GM18519 (cell line): ENCODE results near the gene SBNO2.
"Not testable (repeated sequence)": the region's sequence is repeated elsewhere in the genome, so short reads cannot be mapped to it uniquely, and the experiment has no call there.

Experiments
- ATAC-seq: cut with Tn5 transposase; IDR thresholded peaks from one replicate; pipeline ENCODE4 v1.9.1; 2021; ENCODE audit warnings: mild to moderate bottlenecking, moderate library complexity; ENCODE audit not compliant: unreplicated experiment, low FRiP score

SBNO2 gene

DNA sequence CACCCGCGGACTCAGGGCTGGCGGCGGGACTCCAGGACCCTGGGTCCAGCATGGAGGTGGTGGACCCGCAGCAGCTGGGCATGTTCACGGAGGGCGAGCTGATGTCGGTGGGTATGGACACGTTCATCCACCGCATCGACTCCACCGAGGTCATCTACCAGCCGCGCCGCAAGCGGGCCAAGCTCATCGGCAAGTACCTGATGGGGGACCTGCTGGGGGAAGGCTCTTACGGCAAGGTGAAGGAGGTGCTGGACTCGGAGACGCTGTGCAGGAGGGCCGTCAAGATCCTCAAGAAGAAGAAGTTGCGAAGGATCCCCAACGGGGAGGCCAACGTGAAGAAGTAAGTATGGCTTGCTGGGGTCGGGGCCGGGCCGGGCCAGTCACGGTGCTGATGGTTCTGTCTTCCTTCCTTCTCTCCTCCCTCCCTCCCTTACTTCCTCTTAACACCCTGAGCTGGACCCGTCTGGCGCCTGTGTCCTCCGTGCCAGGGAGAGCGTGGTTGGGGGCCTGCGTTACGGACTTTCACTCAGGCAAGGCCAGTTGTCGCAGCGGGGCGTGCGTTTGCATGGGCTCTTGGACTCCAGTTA is 32.9 kb upstream of the SBNO2 start:
- no peak for ATAC-seq

DNA sequence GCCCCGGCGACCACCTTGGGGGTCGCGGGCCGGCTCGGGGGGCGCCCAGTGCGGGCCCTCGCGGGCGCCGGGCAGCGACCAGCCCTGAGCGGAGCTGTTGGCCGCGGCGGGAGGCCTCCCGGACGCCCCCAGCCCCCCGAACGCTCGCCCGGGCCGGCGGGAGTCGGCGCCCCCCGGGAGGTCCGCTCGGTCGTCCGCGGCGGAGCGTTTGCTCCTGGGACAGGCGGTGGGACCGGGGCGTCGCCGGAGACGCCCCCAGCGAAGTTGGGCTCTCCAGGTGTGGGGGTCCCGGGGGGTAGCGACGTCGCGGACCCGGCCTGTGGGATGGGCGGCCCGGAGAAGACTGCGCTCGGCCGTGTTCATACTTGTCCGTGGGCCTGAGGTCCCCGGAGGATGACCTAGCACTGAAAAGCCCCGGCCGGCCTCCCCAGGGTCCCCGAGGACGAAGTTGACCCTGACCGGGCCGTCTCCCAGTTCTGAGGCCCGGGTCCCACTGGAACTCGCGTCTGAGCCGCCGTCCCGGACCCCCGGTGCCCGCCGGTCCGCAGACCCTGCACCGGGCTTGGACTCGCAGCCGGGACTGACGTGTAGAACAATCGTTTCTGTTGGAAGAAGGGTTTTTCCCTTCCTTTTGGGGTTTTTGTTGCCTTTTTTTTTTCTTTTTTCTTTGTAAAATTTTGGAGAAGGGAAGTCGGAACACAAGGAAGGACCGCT is 32.2 kb upstream of the SBNO2 start:
- ATAC-seq: no peak

DNA sequence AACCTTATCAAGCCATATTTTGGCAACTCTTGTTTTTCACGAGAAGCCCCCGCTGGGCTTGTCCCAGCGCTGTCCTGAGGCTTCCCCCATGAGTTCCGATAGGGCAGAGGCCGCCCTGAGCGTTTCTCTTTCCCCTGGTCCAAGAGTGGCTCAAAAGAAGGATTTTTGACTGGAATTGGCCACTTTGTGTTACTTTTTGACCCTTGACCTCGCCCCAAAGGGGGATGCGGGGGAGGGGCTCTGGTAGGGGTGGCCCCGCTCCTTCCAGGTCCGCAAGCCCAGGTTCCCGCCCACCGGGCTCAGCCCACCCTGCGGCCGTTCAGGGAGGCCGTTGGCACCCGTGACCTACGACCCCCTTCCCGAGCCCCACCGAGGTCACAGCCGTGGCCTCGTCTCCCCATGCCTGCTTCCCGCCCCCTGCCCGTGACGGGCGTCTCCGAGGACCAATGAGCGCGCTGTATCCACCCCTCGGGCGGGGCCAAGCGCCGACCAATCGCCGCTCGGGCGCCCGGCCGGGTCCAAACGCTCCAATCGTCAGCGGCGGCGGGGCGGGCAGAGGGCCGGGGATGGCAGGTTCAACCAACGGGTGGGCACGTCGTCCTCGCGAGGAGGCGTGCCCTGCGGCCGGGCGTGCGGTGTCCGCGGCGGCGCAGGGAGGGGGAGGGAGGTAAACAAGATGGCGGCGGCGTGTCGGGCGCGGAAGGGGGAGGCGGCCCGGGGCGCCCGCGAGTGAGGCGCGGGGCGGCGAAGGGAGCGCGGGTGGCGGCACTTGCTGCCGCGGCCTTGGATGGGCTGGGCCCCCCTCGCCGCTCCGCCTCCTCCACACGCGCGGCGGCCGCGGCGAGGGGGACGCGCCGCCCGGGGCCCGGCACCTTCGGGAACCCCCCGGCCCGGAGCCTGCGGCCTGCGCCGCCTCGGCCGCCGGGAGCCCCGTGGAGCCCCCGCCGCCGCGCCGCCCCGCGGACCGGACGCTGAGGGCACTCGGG is 31.3 kb upstream of the SBNO2 start, which contains the start of gene STK11:
Gene STK11 (plus strand): TSS at position 665 of the 986 bp plus-strand sequence. CDS start 1,136 bp downstream, outside the sequence.
- ATAC-seq: peak; percentile 56

DNA sequence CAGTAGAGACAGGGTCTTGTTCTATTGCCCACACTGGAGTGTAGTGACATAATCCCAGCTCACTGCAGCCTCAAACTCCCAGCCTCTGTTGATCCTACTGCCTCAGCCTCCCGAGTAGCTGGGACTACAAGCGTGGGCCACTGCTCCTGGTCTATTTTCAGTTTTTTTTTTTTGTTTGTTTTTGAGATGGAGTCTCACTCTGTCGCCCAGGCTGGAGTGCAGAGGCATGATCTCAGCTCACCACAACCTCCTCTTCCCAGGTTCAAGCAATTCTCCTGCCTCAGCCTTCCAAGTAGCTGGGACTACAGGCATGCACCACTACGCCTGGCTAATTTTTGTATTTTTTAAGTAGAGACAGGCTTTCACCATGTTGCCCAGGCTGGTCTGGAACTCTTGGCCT is 26.5 kb upstream of the SBNO2 start:
- not testable (repeated sequence) for ATAC-seq

DNA sequence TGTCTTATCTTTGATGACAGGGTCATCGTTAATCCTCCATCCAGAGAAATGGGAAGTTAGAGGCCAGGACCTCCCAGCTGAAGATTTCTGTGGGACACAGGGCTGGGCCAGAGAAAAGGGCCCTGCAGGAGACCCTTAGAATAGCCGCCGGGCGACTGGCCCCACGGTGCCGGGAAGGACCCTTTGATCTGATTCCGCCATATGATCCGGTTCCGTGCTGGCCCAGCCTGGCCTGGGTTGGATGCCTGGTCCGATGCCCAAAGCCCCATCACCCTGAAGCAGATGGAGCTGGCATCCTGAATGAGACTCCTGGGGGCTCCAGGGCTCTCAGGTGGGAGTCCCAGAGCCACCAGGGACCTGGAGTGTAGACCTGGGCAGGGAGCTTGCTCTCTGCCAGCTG is 25.5 kb upstream of the SBNO2 start:
- ATAC-seq: no peak

DNA sequence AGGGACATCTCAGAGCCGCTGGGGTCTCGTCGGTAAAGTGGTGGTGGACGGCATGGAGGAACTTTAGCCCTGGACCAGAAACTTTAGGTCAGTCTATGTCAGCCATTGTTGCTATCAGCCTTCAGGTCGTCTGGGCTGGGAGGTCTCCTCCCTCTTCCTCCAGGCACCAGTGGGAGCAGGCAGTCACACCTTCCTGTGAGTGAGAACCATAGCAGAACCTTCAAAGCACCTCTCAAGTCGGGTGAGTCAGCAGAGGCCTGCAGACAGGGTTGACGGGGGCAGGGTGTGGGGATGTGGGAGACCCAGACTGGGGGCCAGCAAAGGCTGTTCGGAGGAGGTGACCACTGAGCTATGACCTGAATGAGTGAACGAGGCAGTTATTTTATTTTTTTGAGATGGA is 15.4 kb upstream of the SBNO2 start:
- no peak for ATAC-seq

DNA sequence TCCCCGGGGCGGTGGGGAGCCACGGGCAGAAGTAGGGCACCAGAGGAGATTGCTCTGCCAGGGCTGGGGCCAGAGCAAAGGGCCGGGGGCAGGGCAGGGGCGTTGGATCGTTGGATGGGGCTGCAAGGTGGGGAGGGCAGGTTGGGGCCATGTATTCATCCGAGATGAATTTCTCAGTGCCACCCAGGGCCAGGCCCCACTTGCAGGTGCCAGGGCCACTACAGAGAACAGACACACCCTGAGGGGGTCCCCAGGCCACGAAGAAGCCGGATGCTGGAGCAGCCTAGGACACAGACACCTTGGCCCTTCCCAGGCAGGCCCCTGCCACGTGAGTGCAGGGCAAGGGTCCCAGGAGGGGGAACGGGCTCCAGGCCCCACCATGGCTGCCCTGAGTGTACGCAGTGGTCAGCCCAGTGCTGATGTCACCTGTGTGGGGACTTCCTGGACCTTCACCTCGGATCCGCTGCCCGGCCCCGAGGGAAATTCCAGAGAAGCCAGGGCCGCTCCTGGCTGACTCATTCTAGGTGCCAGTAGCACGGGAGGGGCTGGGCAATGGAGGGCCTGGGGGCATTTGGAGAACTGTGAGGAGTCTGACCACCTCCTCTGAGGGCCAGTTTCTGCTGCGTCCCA is 9.6 kb upstream of the SBNO2 start:
- no peak for ATAC-seq

DNA sequence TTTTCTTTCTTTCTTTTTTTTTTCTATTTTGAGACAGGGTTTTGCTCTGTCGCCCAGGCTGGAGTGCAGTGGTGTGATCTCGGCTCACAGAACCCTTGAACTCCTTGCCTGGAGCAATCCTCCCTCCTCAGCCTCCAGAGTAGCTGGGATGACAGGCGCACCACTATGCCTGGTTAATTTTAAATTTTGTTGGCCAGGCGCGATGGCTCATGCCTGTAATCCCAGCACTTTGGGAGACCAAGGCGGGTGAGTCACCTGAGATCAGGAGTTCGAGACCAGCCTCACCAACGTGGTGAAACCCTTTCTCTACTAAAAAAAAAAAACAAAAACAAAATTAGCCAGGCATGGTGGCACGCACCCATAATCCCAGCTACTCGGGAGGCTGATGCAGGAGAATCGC is 8.7 kb upstream of the SBNO2 start:
- ATAC-seq: no peak

DNA sequence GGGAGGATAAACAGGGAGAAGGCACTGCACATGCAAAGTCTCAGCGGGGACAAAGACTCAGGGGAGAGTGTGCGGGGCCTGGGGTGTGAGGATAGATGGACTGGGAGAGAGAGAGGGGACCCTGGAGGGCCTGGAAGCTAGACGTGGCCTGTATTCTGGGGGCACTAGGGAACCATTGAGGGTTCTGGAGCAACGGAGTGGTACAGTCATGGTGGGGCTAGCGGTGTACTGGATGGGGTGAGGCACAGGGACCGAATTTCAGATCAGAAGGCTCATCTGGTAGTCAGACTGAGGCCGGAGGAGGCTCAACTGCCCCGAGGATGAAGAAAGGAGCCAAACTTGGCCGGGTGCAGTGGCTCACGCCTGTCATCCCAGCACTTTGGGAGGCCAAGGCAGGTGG is 8.0 kb upstream of the SBNO2 start:
- no peak for ATAC-seq

DNA sequence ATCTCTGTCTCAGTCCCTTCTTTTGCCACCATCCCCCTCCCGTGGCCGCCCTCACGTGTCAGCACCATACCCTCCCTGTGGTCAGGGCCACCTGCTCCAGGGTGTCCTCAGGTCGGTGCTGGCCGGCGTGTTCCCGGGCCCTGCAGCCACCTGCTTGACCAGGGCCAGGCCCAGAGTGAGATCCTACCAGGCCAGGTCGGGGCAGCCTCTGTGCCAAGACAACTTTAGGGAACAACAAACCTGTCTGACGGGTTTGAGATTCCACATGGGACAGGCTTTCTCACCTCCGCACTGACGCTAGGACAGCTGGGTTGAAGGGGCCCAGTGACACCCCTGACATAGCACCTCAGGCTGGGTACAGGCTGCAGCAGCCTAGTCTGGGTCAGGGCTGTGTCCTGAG is 7.5 kb upstream of the SBNO2 start:
- no peak for ATAC-seq

DNA sequence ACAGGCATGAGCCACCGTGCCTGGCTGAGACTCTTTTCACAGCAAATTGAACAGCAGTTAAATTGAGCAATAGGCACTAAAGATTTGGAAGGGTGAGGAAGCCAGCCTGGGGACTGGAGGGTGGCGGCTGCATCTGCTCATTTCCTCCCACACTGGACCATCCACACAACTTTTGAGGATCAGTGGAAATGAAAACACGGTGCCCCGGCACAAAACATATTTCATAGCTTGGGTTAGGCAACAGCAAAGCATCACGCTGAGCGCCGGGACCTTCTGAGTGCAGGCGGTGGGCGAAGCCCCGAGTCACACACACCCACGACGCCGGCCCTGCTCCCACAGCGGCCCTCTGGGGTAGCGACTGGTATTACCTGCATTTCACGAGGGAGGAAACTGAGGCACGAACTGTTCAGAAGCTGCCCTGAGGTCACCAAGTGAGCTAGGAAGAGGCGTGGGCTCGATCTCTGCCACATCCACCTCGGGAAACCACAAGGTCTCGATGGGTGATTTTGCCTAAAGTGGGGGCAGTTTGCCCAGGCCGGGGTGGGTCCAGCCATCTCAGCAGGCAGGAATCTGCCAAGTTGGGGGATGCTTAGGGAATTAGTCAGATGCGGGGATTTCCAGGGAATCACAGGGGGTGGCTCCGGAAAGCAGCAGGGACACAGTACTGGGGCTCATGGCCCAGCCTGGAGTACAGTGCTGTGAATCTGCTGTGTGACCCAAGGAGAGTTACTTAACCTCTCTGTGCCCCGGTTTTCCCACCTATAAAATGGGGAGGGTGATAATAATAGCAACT is 3.5 kb upstream of the SBNO2 start:
- ATAC-seq: no peak

DNA sequence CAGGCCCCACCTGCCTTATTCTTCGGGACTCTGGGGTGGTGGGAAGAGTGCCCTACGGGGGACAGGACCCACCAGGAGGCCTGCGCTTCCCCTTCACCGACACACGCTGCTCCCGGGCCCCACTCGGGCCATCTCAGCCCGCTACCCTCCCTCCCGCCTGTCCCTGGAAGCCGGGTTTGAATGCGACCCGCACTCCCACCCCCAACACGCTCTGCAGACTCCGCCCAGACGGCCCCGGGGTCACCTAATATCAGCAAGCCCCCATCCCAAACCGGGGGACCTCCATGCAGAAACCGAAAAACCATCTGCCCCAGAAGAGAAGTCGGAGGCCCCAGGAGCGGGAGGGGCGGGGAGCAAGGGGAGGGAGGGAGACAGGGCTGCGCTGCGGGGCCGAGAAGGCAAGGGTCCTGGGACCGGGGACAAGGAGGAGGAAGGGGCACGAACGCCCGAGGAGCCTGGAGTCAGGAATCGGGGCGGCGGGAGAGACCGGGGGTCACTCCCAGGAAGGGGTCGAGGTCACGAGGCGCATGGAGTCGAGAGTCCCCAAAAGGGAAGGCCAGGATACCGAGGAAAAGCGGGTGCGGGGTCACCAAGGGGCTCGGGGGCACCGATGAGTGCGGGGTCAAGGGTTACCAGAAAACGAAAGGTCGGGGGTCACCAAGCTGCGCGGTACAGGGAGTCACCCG is 766 bp downstream of the SBNO2 start:
- ATAC-seq: no peak

DNA sequence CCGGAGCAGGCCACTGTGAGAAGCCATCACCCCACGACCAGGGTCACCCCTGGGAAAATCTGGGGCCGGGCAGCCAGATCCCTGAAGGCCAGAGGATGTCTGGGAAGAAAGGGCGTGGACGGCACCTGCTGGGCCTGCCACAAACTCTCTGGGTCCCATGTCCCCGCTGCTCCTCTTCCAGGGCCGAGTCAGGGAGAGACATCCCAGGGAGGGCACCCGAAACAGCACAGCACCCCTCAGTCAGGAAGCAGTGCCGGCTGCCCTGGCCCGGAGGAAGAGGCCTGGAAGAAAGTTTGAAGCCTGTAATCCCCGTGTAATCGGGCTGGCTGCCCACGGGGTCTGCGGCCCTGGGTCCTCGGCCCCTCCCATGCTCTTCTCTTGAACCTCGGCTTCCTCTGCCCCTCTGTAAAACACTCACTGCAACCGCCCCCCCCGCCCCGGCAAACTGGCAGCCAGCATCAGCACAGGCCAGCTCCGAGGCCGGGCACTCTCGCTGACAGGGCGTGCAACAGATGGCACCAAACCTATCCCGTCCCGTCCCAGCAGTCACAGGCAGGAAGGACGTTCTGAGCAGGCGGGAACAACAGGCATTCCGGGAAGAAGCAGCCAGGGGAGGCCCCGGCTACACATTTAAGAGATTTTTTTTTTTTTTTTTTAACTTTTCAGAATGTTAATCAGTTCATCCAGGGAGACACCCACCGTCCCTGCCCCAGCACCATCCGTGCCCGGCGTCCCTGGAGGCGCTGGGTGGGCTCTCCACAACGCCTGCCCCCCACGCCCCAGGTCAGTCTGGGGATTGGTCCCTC is 1.5 kb downstream of the SBNO2 start:
- ATAC-seq: no peak

DNA sequence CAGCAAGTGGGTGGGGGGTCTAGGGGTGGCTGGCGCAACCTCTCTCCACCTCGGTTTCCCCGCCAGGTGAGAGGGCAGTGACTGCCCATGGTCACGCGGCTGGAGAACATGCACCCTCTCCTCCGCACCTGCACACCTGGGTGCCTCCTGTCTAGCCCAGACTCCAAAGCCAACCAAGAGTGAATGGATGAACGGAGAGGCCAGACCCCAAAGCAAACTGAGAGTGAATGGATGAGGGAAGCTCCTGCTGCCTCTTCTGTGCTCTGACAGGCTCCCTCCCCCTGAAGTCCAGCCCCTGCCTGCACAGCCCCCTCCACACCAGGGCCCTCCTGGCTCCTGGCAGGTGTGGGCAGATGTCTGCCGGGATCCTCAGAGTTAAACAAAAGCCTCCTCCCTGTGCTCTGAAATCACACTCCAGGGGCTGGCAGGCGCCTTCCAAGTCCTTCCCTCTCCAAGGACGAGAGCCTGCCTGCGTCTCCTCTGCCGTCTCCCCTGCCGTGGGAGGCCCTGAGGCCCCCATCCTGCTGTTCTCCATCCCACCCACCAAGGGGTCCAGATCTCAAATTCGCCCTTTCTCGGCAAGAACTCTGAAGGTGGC is 2.2 kb downstream of the SBNO2 start:
- ATAC-seq: no peak

DNA sequence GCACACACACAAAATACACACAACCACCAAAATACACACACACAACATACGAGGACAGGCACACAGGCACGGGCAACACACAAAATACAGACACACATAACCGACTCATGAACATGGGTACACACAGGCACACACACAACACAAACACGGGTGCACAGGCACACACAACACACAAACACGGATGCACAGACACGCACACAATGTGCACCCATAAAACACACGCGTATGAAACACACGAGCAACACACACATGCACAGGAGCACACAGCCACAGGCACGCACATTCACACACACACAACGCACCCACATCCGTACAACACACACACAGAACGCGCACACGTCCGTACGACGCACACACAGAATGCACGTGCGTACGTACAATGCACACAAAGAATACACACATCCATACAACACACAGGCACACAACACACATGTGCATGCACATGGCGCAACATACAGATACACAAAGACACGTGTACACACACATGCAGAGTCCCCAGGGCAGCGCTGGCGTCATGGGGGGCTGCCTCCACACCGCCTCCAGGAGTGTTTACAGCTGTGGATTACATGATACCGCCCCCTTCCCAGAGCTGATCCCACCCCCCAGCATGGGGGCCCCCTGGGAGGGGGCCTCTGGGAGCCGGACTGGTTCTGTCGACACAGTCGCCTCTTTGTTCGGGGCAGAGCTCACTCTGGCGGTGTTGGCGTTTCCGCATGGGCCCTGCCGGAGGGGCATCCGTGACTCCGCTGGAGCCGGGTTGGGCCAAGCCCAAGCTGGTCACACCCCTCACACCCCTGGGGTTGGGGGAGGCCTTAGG is 2.9 kb downstream of the SBNO2 start:
- no peak for ATAC-seq

DNA sequence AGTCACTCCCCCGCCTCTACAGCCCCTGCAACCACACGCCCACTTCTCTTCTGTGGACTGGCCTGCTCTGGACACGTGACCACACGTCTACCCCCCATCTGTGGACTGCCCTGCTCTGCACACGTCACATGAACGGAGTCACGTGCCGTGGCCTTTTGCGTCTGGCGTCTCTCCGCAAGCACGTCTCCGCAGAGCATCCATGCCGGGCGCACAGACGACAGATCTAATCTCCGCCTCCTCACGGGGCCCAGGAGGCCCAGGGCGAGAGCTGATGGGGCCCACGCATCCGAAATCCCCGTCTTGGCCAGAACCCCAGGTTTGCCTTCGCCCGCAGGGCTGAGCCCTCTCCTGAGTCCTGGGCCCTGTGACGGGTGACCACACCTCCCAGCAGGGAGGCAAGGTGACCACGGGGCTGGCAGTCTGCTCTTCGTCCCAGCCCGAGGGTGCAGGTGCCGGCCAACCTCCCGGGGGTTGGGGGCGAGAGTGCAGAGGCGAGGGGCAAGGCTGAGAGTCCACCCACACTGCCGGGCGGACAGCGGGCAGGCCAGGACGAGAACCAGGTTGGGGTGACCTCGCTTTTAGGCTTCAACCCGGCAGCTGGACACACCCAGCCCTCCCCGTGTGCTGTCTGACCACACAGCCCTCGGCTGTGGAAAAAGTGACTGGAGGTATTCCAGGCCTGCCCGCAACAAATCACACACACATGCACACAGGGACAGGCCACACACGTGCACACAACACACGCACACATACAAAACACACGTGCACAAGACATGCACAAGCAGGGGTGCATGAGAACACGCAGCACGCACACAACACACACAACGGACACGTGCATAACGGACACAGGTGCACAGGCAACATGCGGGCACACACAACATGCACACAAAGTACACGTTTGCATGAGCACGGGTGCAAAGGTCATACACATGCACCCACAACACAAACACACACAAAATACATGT is 3.9 kb downstream of the SBNO2 start:
- ATAC-seq: no peak
